ENCODE data around the gene ADAMTS16.

GRCh38 chr5:5360363-5360940 is 220.3 kb downstream of the ADAMTS16 start:
- TF ChIP-seq, protein P1, sequence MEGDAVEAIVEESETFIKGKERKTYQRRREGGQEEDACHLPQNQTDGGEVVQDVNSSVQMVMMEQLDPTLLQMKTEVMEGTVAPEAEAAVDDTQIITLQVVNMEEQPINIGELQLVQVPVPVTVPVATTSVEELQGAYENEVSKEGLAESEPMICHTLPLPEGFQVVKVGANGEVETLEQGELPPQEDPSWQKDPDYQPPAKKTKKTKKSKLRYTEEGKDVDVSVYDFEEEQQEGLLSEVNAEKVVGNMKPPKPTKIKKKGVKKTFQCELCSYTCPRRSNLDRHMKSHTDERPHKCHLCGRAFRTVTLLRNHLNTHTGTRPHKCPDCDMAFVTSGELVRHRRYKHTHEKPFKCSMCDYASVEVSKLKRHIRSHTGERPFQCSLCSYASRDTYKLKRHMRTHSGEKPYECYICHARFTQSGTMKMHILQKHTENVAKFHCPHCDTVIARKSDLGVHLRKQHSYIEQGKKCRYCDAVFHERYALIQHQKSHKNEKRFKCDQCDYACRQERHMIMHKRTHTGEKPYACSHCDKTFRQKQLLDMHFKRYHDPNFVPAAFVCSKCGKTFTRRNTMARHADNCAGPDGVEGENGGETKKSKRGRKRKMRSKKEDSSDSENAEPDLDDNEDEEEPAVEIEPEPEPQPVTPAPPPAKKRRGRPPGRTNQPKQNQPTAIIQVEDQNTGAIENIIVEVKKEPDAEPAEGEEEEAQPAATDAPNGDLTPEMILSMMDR (IDR thresholded peaks at IDR 0.05): no peak
- no peak for TF ChIP-seq POLR2A (IDR thresholded peaks at IDR 0.05)
